Measurements from ENCODE around the gene HYDIN. TPM values are rescaled to one million over a fixed set of nuclear protein-coding genes. Genes with fewer than 3 reads are reported as not detected.

Gene HYDIN
- total RNA-seq, 6 donors from 2014 or later: 1.6 to 62.0 (median 18.1) TPM

DNA sequence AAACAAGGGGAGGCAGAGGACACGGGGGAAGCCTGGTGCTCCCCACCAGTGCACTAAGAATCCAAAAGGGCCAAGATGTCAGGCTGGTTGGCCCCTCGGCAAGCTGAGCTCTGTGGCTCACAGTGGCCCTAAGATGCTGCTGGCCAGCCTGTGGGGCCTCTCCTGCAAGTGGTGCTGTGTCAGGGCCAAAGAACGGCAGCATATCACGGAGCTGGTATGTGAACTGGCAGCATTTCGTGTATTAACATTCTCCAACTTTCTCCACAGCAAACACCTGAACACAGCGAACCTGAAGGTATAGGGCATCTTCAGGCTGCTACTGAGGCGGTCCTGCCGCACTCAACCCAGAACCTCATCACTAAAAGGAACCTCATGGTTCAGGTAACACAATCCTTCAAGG is 464.3 kb downstream of the HYDIN start:
- no peaks in the 10 kb centered on the region for H3K27me3 ChIP-seq
- peaks cover 0 to 14% (median 4%) of the 10 kb centered on the region in 4 donors for H3K4me1 ChIP-seq
- no peak overlapping the region for H3K27ac ChIP-seq
- no peak overlapping the region for H3K4me3 ChIP-seq
- no peak for TF ChIP-seq POLR2A (IDR thresholded peaks at IDR 0.05)
- TF ChIP-seq EP300 (IDR thresholded peaks at IDR 0.05): no peak
- no peak for TF ChIP-seq POLR2AphosphoS5 (IDR thresholded peaks at IDR 0.05)
- TF ChIP-seq, protein P1, sequence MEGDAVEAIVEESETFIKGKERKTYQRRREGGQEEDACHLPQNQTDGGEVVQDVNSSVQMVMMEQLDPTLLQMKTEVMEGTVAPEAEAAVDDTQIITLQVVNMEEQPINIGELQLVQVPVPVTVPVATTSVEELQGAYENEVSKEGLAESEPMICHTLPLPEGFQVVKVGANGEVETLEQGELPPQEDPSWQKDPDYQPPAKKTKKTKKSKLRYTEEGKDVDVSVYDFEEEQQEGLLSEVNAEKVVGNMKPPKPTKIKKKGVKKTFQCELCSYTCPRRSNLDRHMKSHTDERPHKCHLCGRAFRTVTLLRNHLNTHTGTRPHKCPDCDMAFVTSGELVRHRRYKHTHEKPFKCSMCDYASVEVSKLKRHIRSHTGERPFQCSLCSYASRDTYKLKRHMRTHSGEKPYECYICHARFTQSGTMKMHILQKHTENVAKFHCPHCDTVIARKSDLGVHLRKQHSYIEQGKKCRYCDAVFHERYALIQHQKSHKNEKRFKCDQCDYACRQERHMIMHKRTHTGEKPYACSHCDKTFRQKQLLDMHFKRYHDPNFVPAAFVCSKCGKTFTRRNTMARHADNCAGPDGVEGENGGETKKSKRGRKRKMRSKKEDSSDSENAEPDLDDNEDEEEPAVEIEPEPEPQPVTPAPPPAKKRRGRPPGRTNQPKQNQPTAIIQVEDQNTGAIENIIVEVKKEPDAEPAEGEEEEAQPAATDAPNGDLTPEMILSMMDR (IDR thresholded peaks at IDR 0.05): no peak
- ATAC-seq (ENCODE audit: low FRiP score in 2 of 2): no peak
- H3K36me3 ChIP-seq: peaks cover 3 to 47% (median 38%) of the 10 kb centered on the region in 4 donors
- no peak for DNase-seq
- no peaks in the 10 kb centered on the region for H3K9me3 ChIP-seq
- WGBS, 2 donors: 88 to 90% methylated on average over 7 to 8 of the region's 8 CpGs

DNA sequence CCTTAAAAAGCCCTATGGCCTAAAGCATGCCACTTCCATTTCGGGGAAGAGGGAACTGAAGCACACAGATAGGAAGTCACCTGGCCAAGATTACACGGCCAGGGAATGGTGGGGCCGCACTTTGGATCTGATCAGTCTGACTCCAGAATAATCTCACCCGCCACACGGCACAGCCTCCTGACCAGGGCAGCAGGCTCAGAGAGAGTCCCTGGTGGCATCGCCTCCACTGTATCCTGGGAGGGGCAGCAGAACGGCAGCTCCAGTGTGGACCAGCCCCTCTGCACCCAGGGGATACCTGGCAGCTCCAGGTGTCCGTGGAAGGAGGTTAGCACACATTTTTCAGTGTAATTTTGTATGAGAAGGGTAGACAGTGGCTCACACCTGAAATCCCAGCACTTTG is 465.0 kb downstream of the HYDIN start:
- no peak overlapping the region for H3K4me3 ChIP-seq
- TF ChIP-seq EP300 (IDR thresholded peaks at IDR 0.05): no peak
- TF ChIP-seq, protein P1 (IDR thresholded peaks at IDR 0.05): no peak
- no peak for TF ChIP-seq POLR2A (IDR thresholded peaks at IDR 0.05)
- TF ChIP-seq POLR2AphosphoS5 (IDR thresholded peaks at IDR 0.05): no peak
- H3K27me3 ChIP-seq: no peaks in the 10 kb centered on the region
- DNase-seq: no peak
- peaks cover 3 to 52% (median 40%) of the 10 kb centered on the region in 4 donors for H3K36me3 ChIP-seq
- ATAC-seq (ENCODE audit: low FRiP score in 2 of 2): no peak
- no peaks in the 10 kb centered on the region for H3K9me3 ChIP-seq
- peaks cover 0 to 9% (median 1%) of the 10 kb centered on the region in 4 donors for H3K4me1 ChIP-seq
- no peak overlapping the region for H3K27ac ChIP-seq
- 91 to 97% methylated on average over 4 to 8 of the region's 8 CpGs for WGBS, 2 donors

DNA sequence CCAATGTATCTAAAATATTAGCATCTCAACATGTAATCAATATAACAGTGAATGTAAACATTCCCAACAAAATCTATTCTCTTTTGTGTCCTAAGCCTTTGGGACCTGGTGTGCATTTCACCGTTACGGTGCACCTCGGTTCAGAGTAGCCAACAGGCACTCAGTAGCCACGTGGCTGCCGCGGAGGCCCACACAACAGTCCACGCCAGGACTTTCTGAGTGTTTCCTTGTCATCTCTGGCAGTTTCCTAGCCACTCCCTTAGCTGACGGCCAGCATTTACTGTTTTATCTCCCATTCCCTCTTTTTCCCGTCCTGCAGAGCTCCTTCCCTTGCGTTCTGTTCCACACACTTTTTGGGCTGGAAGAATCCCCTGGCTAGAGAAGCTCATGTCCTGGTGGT is 465.9 kb downstream of the HYDIN start:
- no peak for TF ChIP-seq POLR2AphosphoS5 (IDR thresholded peaks at IDR 0.05)
- TF ChIP-seq, protein P1 (IDR thresholded peaks at IDR 0.05): no peak
- no peak for TF ChIP-seq POLR2A (IDR thresholded peaks at IDR 0.05)
- no peak for TF ChIP-seq EP300 (IDR thresholded peaks at IDR 0.05)
- Histone ChIP-seq H3K27ac (no peak overlapping the region), H3K36me3 (peaks cover 3 to 55% (median 36%) of the 10 kb centered on the region in 4 donors), H3K4me1 (peaks cover 0 to 9% (median 1%) of the 10 kb centered on the region in 4 donors), H3K4me3 (no peak overlapping the region), H3K27me3 (no peaks in the 10 kb centered on the region), H3K9me3 (no peaks in the 10 kb centered on the region)
- ATAC-seq (ENCODE audit: low FRiP score in 2 of 2) (no peak), DNase-seq (no peak)
- 92 to 96% methylated on average over 10 of the region's 10 CpGs for WGBS, 2 donors

DNA sequence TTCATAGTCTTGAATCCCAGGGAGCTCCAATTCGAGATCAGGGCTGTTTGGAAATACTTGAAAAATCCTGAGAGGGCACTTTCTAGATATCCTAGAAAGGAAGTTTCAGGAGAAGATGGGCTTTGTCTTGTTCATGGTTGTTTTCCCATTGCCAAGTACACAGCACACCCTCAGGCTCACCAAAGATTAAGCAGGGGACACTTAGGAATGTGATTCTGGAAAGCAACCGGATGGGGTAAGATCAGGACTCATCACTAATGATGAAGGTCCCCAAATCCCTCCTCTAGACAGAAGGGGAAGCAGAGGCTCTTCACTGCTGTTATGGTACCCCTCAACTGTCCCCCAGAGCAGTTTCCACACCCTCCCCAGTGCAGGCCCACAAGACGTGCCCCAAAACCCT is 470.3 kb downstream of the HYDIN start:
- TF ChIP-seq, protein P1 (IDR thresholded peaks at IDR 0.05): no peak
- TF ChIP-seq POLR2A (IDR thresholded peaks at IDR 0.05) (no peak), POLR2AphosphoS5 (IDR thresholded peaks at IDR 0.05) (no peak), EP300 (IDR thresholded peaks at IDR 0.05) (no peak)
- 75 to 84% methylated on average over 3 of the region's 3 CpGs for WGBS, 2 donors
- DNase-seq: no peak
- no peak for ATAC-seq (ENCODE audit: low FRiP score in 2 of 2)
- Histone ChIP-seq H3K9me3 (no peaks in the 10 kb centered on the region), H3K27me3 (no peaks in the 10 kb centered on the region), H3K27ac (no peak overlapping the region), H3K4me1 (no peaks in the 10 kb centered on the region), H3K4me3 (no peak overlapping the region), H3K36me3 (peaks cover 3 to 70% (median 51%) of the 10 kb centered on the region in 4 donors)

DNA sequence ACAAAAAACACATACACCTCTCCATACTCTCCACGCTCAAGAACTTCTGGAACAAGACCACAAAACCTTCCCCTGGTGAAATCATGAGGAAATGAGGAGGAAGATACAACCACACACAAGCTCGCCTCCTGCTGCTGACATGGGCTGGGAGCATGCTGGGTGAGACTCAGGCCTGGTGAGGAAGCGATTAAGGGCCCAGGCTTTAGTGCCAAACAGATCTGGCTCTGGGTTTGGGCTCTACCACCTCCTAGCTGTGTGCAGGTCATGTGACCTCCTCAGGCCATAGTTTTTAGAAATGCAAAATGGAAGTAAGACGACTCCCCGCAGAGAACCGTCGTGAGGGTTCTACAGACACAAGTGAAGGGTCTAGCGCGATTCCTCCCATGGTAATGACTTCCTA is 470.9 kb downstream of the HYDIN start:
- Histone ChIP-seq H3K4me3 (no peak overlapping the region), H3K27me3 (no peaks in the 10 kb centered on the region), H3K27ac (no peak overlapping the region), H3K36me3 (peaks cover 3 to 67% (median 46%) of the 10 kb centered on the region in 4 donors), H3K9me3 (no peaks in the 10 kb centered on the region), H3K4me1 (no peaks in the 10 kb centered on the region)
- 92% methylated on average over 9 of the region's 9 CpGs for WGBS, 2 donors
- TF ChIP-seq EP300 (IDR thresholded peaks at IDR 0.05) (no peak), POLR2AphosphoS5 (IDR thresholded peaks at IDR 0.05) (no peak), POLR2A (IDR thresholded peaks at IDR 0.05) (no peak)
- TF ChIP-seq, protein P1 (IDR thresholded peaks at IDR 0.05): no peak
- no peak for ATAC-seq (ENCODE audit: low FRiP score in 2 of 2)
- DNase-seq: no peak
